GM12878 (cell line): Measurements from ENCODE around the gene SEMA5B. TPM values are rescaled to one million over a fixed set of nuclear protein-coding genes. Genes with fewer than 3 reads are reported as not detected.

Source experiments
- ATAC-seq: fragments of 200-7000 bp; cut with Tn5 transposase; 3 replicates; pipeline ENCODE4 v1.9.1; 2020; ENCODE audit warnings: mild to moderate bottlenecking, moderate library complexity
- BruUV-seq: library from RNA; stranded (reverse); fragments of 400-500 nt; replicated peaks from 2 replicates; lab custom pipeline; 2021; lab: Mats Ljungman, UMichigan
- CTCF ChIA-PET: fragments of 300-600 bp; sonication (Branson Sonifier 250); formaldehyde crosslinking; extraction: SDS; loops from one replicate; lab custom pipeline; 2021; ENCODE audit warnings: inconsistent platforms; lab: Yijun Ruan, JAX
- POLR2A ChIA-PET: fragments of 350-600 bp; formaldehyde crosslinking; extraction: SDS; loops from one replicate; lab custom pipeline; 2021; ENCODE audit warnings: inconsistent platforms; lab: Charles Lee
- RAD21 ChIA-PET: fragments of 300-600 bp; sonication (Branson Sonifier 250); formaldehyde crosslinking; loops from one replicate; lab custom pipeline; 2023; ENCODE audit warnings: antibody characterized with exemption; ENCODE audit not compliant: unreplicated experiment; lab: Charles Lee
- SMC1A ChIA-PET: fragments of 300-600 bp; sonication (Branson Sonifier 250); formaldehyde crosslinking; loops from one replicate; lab custom pipeline; 2023; ENCODE audit not compliant: unreplicated experiment, uncharacterized antibody; lab: Charles Lee
- DNase-seq: peaks from one replicate; pipeline ENCODE4 v3.0.0-alpha.2; 2011; ENCODE audit warnings: low read depth, low spot score
- FAIRE-seq: peaks from 3 replicates; lab custom pipeline; 2011; peaks lifted over from hg19 to GRCh38; lab: Jason Lieb, UNC
- H2AFZ ChIP-seq: 2 replicates; pipeline ENCODE4 v1.6.0; 2011; ENCODE audit warnings: low read depth, low read length, control low read depth; ENCODE audit not compliant: control insufficient read depth
- H3K27ac ChIP-seq: 2 replicates; pipeline ENCODE4 v1.5.1; 2011; ENCODE audit warnings: control low read depth; ENCODE audit not compliant: control insufficient read depth, insufficient read depth
- H3K27me3 ChIP-seq, 2 experiments: replicated peaks in 1 of 2; 2 replicates each; pipeline versions ENCODE4 v1.6.0 to v1.6.1; 2011; ENCODE audit warnings: low read length in 1 of 2; ENCODE audit not compliant: control insufficient read depth in 2 of 2, insufficient read depth in 2 of 2
- H3K36me3 ChIP-seq, 2 experiments: 2 replicates each; pipeline ENCODE4 v1.5.1; 2011; ENCODE audit warnings: low read length in 1 of 2; ENCODE audit not compliant: control insufficient read depth in 2 of 2, insufficient read depth in 2 of 2
- H3K4me1 ChIP-seq: 2 replicates; pipeline ENCODE4 v1.6.1; 2011; ENCODE audit warnings: mild to moderate bottlenecking, low read length, moderate library complexity, mixed read lengths; ENCODE audit not compliant: control insufficient read depth, insufficient read depth
- H3K4me2 ChIP-seq: 2 replicates; pipeline ENCODE4 v1.6.0; 2011; ENCODE audit warnings: control low read depth; ENCODE audit not compliant: control insufficient read depth, insufficient read depth
- H3K4me3 ChIP-seq: fragments of 200-600 bp; sonication (generic); 2 replicates; pipeline ENCODE4 v1.5.1; 2016
- H3K79me2 ChIP-seq: 2 replicates; pipeline ENCODE4 v1.6.0; 2011; ENCODE audit warnings: low read length; ENCODE audit not compliant: control insufficient read depth, insufficient read depth
- H3K9ac ChIP-seq: 2 replicates; pipeline ENCODE4 v1.8.0; 2011; ENCODE audit warnings: low read length, control low read depth, mixed read lengths; ENCODE audit not compliant: control insufficient read depth, insufficient read depth
- H3K9me3 ChIP-seq: replicated peaks from 3 replicates; pipeline ENCODE4 v1.5.1; 2011; ENCODE audit warnings: mild to moderate bottlenecking, low read length; ENCODE audit not compliant: control insufficient read depth, insufficient read depth
- H4K20me1 ChIP-seq: 2 replicates; pipeline ENCODE4 v1.6.0; 2011; ENCODE audit not compliant: control insufficient read depth, insufficient read depth
- ATF7 ChIP-seq: fragments of 450-650 bp; IDR thresholded peaks from 2 replicates; pipeline ENCODE4 v1.6.1; 2016; ENCODE audit warnings: low read depth, mild to moderate bottlenecking
- HCFC1 ChIP-seq: fragments of 150-350 bp; IDR thresholded peaks from 2 replicates; pipeline ENCODE4 v1.6.1; 2014; ENCODE audit warnings: low read length
- HDAC6 ChIP-seq: fragments of 200-600 bp; sonication (generic); IDR thresholded peaks from one replicate; pipeline ENCODE4 v1.8.0; 2017; ENCODE audit warnings: antibody characterized with exemption; ENCODE audit not compliant: unreplicated experiment
- SUPT20H ChIP-seq: IDR thresholded peaks from 2 replicates; pipeline ENCODE4 v1.6.1; 2011; ENCODE audit warnings: low read depth, mild to moderate bottlenecking, low read length, moderate library complexity, borderline replicate concordance; ENCODE audit not compliant: control insufficient read depth
- ZBED1 ChIP-seq: IDR thresholded peaks from 2 replicates; pipeline ENCODE4 v1.6.1; 2016; ENCODE audit warnings: borderline replicate concordance
- WGBS: methylation state at CpG from one replicate; pipeline ENCODE4 v1.1.6; 2016; ENCODE audit warnings: low lambda C conversion rate; ENCODE audit not compliant: insufficient replicate concordance, insufficient coverage; ENCODE audit errors: missing lambda C conversion rate; 5-methylcytosine and 5-hydroxymethylcytosine counted together
- in situ Hi-C: fragments of 300-500 bp; cut with MboI; formaldehyde crosslinking; loops from 9 replicates; pipeline ENCODE4 v1.14.3; 2018; ENCODE audit warnings: mixed read lengths
- intact Hi-C: fragments of 100-400 bp; cut with micrococcal nuclease; formaldehyde crosslinking; loops from one replicate; pipeline ENCODE4 v1.14.2; 2022; ENCODE audit not compliant: unreplicated experiment
- polyA plus RNA-seq, 11 experiments: library from polyadenylated mRNA; depleted of rRNA in 4 of 11; unstranded in 6 of 11; stranded (reverse) in 5 of 11; fragments of >200 nt; fragmentation: Nextera tagmentation in 4 of 11; fragmentation: Illumina TruSeq in 1 of 11; extraction: Ambion mirVana in 4 of 11; extraction: Trizol in 1 of 11; gene quantifications; 1 replicate in 1 of 11; 2 replicates in 10 of 11; pipeline versions ENCODE4 v1.2.1 to v1.2.3, GENCODE V29; 2011 to 2016; ENCODE audit warnings: inconsistent platforms in 2 of 11, missing spikeins in 2 of 11, low read depth in 1 of 11
- total RNA-seq, 4 experiments: library from RNA; depleted of rRNA in 3 of 4; stranded (reverse); fragments of >200 nt in 3 of 4; fragmentation: Illumina TruSeq in 1 of 4; extraction: Trizol in 1 of 4; gene quantifications; 2 replicates each; pipeline versions ENCODE4 v1.2.1 to v1.2.3, GENCODE V29; 2013 to 2021

The SEMA5B gene
- total and polyA plus RNA-seq, 10 of the 15 experiments (the other 5 are each of a cell fraction or from before 2014, with no cell fraction given), result 0.05 TPM; not detected in 9

DNA sequence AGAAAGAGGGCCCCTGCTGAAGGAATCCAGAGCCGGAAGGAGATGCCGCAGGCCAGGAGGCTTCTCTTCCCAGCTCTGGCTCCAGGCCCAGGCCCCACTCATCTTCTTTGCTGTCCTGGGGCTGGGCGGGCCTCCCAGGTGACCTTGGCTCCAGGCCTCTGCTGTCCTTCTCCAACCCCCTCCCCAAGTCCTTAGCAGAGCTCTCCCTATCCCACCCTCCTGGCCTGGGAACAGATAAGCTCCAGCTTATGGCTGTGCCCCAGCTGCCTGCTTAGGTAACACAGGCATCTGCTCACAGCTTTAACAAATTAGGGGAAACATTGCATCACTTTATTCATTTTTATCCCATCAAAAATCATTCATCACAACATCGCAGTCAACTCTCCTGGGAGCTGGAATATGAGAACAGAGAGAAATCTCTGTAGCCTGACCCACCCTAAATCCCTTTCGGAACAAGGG, 86.9 kb downstream of the SEMA5B start:
- Histone ChIP-seq H3K27ac (no peak overlapping the region), H4K20me1 (no peaks in the 10 kb centered on the region), H3K36me3 (no peaks in the 10 kb centered on the region), H3K9me3 (no peaks in the 10 kb centered on the region), H3K79me2 (no peaks in the 10 kb centered on the region), H3K4me1 (no peaks in the 10 kb centered on the region), H2AFZ (no peak overlapping the region), H3K27me3 (peaks cover 0 to 2% of the 10 kb centered on the region in 2 experiments; a peak in 2 of 4 replicates), H3K4me3 (no peak overlapping the region), H3K9ac (no peak overlapping the region), H3K4me2 (no peak overlapping the region)
- FAIRE-seq (no peak), DNase-seq (no peak), ATAC-seq (no peak)
- WGBS, result 59% methylated on average over 5 of the region's 5 CpGs
- ChIA-PET POLR2A (interaction anchor here (1.2 kb wide), 1 partner anchor 87 kb away, joined by 3 read pairs; the partner anchor contains the start of gene SEMA5B), CTCF (interaction anchor here (1.1 to 3.7 kb wide), 3 partner anchors 88 to 186 kb away, joined by 4 to 41 read pairs (median 11); partner anchors contain the start of gene SEMA5B), SMC1A (interaction anchor here (0.6 to 2.0 kb wide), 6 partner anchors 55 to 611 kb away, joined by 3 to 6 read pairs (median 4); no protein-coding TSS in a partner anchor), RAD21 (interaction anchor here (4.3 kb wide), 1 partner anchor 89 kb away, joined by 32 read pairs; the partner anchor contains the start of gene SEMA5B)
- TF ChIP-seq HCFC1 (no peak), ATF7 (no peak)
- BruUV-seq, result no TSS peak
- in situ Hi-C loops, result no loop called here
- intact Hi-C loops, result loop anchor here (5.0 to 10.0 kb wide), 2 partner anchors 186 to 322 kb away; no protein-coding TSS in a partner anchor

GRCh38 chr3:122938783-122939425, 88.7 kb downstream of the SEMA5B start:
- in situ Hi-C loops (no loop called here), intact Hi-C loops (no loop called here)
- TF ChIP-seq HDAC6 (no peak), SUPT20H (no peak), ZBED1 (no peak)
- Histone ChIP-seq H3K36me3 (no peaks in the 10 kb centered on the region), H3K79me2 (no peaks in the 10 kb centered on the region), H3K4me2 (no peak overlapping the region), H3K9me3 (no peaks in the 10 kb centered on the region), H3K4me3 (no peak overlapping the region), H2AFZ (no peak overlapping the region), H3K4me1 (no peaks in the 10 kb centered on the region), H3K27ac (no peak overlapping the region), H3K27me3 (no peaks in the 10 kb centered on the region; a peak in 1 of 4 replicates), H3K9ac (no peak overlapping the region), H4K20me1 (no peaks in the 10 kb centered on the region)
- ChIA-PET SMC1A (no interaction called here), POLR2A (no interaction called here), CTCF (interaction anchor here (1.2 kb wide), 1 partner anchor 184 kb away, joined by 4 read pairs; no protein-coding TSS in a partner anchor), RAD21 (interaction anchor here (0.8 to 1.2 kb wide), 2 partner anchors 14 to 184 kb away, joined by 3 read pairs; no protein-coding TSS in a partner anchor)
- FAIRE-seq (no peak), ATAC-seq (no peak), DNase-seq (no peak)
- BruUV-seq, result no TSS peak
- WGBS, result 29% methylated on average over 9 of the region's 9 CpGs
